GM18502 (cell line): ENCODE measurements around the gene SCP2.

Experiments used
- ATAC-seq: cut with Tn5 transposase; IDR thresholded peaks from one replicate; pipeline ENCODE4 v1.9.1; 2021; ENCODE audit warnings: mild to moderate bottlenecking; ENCODE audit not compliant: unreplicated experiment, poor library complexity

The SCP2 gene

DNA sequence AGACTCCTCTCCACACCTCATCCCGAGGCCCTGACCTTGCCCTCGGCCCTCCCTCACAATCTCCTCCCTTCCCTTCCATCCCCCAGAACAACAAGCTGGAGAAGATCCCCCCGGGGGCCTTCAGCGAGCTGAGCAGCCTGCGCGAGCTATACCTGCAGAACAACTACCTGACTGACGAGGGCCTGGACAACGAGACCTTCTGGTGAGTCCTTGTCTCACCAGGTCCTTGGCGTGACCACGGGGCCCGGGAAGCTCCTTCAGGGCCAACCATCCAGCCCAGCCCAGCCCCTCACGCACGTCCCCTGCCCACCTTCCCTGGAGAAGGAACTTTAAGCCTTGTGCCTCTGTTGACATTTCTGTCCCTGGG is 150.5 kb downstream of the SCP2 start:
- no peak for ATAC-seq

DNA sequence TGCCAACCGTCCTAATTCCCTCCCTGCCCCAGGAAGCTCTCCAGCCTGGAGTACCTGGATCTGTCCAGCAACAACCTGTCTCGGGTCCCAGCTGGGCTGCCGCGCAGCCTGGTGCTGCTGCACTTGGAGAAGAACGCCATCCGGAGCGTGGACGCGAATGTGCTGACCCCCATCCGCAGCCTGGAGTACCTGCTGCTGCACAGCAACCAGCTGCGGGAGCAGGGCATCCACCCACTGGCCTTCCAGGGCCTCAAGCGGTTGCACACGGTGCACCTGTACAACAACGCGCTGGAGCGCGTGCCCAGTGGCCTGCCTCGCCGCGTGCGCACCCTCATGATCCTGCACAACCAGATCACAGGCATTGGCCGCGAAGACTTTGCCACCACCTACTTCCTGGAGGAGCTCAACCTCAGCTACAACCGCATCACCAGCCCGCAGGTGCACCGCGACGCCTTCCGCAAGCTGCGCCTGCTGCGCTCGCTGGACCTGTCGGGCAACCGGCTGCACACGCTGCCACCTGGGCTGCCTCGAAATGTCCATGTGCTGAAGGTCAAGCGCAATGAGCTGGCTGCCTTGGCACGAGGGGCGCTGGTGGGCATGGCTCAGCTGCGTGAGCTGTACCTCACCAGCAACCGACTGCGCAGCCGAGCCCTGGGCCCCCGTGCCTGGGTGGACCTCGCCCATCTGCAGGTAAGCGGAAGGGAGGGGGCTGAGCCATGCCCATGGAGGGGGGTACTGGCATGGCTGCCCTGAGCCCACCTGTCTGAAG is 151.4 kb downstream of the SCP2 start:
- no peak for ATAC-seq

DNA sequence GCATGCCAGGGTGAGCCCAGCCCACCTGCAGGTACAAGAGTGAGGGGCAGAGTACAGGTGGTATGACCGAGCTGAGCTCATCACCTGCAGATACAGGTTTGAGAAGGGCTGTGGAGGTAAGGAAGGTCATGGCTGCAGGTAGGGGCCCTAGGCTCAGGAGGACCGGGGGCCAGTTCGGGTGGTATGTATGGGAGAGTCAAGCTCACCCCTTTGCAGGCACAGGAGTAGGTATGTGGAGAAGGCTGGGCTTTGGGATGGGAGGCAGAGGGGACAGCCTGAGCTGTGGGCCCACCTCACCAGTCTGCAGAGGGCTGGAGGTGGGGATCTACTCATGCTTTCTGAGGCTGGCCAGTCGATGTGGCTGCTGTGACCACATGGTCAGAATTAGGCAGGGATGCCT is 152.2 kb downstream of the SCP2 start:
- ATAC-seq = no peak

DNA sequence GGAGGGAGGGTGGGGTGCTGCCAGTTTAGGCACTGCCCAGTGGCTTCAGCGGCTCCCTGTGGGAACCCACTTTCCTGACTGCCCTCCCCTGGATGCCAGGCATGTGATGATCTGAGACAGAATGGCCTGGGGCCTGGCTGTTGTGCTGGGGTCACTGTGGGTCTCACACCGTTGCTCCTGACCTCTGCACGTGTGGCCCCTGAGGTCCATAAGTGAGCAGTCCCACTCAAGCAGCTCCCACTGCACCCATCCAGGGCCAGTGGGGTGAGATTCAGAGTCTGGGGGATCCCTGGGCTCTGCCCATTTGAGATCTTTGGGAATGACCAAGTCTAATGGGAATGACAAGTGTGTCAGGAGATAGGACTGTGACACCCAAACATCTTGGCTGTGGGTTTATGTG is 153.0 kb downstream of the SCP2 start:
- no peak for ATAC-seq

DNA sequence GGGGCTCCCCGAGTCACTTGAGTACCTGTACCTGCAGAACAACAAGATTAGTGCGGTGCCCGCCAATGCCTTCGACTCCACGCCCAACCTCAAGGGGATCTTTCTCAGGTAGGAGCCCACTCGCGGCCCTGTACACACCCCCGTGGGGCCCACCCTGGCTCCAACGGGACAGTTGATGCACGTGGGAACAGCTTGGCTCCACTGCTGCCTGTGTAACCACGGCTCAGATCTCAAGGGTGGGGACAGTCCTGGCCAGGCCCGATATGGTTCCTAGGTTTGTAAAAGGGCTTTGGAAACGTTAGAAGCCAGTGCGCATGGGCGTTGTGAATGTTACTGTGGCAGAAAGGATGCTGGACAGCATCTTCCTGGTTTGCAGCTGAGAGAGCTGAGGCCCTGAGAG is 153.7 kb downstream of the SCP2 start:
- ATAC-seq = no peak

DNA sequence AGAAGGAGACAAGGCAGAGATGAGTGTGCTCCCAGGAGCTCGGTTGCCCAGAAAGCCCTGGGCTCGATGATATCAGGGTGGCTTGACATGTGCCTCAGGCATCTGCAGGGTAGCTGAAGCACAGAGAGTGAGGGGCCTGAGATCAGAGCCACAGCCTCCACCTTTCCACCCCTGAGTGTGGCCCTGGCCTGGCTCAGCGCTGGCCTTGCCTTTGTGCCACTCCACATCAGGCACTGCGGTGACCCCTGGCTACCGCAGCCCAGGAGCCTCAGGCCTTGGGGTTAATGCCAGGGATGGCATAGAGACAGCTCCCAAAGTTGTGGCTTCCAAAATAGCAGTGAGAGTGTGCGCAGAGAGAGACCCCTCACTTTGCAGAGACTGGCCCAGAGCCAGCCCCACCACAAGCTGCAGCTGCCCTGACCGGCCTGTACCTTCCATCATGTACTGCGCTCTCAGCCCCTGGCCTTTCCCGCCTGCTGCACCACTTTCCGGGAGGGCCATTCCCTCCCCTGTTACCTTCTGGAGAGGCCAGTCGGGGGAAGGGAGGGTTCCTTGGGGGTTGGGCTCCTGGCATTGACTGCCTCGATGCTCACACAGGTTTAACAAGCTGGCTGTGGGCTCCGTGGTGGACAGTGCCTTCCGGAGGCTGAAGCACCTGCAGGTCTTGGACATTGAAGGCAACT is 154.4 kb downstream of the SCP2 start:
- ATAC-seq = no peak

DNA sequence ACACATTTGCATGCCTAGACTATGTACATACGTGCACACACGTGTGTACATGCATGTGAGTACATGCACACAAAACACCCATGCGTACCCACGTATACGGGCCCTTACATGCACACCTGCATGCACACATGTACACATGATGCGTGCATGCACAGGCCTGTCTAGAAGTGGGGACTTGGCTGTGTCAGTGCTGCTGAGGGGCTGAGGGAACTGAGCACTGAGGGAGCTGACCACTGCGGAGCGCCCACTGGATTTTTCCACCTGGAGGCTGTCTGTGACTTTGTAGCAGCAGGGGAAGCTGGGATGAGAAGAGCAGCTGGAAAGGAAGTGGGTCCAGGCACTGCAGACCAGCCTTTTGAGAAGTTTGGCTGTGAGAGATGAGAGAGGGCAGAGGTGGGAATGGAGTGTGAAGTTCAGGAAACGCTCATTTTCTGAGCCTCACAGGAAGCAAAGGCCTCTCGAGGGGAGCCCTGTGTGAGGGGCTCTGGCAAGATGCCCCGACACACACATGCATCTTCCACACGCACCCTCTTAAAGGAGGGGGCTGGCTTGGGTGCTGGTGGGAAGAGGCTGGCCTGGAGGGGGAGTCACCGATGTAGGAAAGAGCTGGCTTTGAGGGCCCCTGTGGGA is 155.9 kb downstream of the SCP2 start:
- no peak for ATAC-seq

DNA sequence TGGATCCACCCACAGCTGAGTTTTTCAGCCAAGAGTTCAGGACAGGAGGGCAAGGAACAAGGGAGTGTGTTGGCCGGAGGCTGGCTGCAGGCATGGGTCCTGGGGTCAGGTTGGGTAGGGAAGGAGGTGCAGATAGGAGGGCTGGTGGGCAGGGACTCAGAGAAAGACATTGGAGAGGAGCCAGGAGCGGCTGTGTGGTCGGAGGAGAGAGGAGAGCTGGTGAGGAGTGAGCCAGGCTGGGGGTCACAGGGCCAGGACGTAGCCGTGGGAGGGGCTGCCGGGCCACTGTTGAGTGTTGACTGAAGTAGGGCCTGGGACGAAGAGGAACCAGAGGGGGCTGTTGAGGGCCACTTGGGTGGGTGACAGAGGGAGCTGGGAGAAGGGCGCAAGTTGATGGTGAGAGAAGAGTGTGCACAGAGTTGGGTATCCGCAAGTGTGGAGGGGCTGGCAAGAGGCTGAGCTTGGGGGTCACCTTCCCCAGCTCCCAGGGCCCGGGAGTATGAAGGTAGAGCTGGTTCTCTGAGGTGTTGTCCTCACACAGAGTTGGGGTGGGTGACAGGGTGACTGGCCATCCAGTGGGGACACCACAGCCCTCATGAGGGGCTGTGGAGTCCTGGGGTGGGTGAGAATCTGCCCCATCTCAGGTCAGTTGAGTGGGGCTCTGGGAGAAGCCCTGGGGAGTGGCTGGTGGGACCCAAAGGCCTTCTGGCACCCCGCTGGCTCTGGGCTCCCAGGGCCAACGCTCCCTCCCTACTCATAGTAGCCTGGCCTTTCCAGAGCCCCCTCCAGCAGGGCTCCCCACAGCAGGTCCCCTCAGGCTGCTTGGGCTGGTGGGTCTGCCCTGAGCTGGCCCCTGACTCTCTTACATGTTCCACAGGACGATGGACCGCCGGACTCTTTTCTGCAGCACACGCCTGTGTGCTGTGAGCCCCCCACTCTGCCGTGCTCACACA is 156.8 kb downstream of the SCP2 start:
- no peak for ATAC-seq

DNA sequence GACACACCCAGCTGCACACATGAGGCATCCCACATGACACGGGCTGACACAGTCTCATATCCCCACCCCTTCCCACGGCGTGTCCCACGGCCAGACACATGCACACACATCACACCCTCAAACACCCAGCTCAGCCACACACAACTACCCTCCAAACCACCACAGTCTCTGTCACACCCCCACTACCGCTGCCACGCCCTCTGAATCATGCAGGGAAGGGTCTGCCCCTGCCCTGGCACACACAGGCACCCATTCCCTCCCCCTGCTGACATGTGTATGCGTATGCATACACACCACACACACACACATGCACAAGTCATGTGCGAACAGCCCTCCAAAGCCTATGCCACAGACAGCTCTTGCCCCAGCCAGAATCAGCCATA is 157.5 kb downstream of the SCP2 start:
- ATAC-seq = no peak

DNA sequence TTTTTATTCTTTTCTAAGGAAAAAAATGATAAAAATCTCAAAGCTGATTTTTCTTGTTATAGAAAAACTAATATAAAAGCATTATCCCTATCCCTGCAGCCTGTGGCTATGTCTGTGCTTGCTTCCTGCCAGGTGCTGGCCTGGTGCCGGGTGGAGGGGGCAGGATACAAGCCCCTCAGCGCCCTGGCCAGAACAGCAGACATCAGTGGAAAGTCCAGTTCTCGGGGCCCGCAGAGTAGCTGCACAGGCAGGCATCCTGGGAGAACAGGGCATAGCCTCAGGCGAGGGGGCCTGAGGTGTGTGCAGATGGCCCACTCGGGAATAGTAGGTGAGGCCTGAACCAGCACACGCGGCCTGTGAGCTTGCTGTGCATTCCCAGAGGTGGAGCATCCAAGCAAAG is 158.3 kb downstream of the SCP2 start:
- no peak for ATAC-seq

DNA sequence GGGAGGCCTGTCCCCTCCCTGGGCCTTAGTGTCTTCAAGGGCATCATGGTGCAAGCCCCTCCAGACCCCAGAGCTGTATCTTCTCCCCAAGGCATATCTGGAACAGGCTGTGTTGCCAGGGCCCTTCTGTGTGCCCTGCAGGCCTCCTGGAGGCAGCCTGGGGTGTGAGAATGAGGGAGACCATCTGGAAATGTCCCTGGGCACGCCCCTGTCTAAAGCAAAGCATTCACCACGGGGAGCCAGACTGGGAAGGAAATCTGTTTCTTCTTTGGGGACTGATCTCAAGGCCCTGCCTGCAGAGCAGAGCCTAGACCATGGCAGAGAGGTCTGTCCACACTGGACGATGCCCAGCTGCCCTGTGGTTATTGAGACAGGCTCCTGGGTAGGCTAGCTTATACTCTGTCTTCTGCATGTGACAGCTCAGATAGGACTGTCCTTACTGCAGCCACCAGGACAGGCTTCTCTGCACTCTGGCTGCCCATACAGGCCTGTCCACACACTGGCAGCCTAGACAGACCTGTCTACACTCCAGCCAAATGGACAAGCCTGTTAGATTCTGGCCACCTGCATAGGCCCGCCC is 159.5 kb downstream of the SCP2 start:
- ATAC-seq = no peak

DNA sequence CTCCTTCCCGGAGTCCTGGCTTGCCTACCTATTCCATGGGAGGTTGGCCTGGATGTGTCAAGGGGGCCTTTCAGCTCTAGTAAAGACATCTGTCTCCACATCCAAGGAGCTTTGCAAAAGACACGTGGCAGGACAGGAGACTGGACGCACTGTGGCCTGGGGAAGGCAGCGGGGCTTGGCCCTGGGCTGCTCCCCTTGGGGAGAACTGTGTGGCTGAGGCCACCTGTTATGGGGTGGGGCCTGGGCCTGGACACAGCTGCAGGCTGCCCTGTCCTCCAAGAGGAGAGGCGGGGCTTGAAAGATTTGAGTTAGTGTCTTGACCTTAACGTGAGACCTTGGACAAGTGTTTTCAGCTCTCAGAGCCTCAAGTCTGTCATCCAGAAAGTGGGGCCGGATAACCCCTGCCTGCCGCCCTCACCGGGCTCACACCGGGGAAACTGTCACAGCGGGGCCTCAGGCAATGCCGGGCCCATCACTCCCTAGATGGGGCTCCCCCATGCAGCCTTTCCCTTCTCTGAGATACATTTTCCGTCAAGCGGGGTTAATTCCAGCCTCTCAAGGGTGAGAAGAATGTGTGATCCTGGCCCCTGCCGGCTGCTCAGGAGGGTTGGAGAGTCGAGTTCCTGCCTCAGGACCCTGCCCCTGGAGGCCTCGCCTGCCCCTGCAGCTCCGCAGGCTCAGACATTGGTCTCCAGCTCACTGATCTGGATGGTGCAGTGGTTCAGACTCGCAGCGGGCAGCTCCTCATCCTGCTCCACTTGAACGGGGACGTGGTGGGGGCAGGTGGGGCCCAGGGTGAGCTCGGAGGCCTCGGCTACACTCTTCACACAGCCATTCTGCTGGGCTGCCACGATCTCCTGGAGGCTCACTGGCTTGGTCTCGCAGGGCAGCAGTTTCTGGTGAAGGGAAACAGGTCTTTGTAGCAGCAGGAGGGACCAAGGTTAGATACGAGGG is 160.5 kb downstream of the SCP2 start:
- ATAC-seq = no peak

DNA sequence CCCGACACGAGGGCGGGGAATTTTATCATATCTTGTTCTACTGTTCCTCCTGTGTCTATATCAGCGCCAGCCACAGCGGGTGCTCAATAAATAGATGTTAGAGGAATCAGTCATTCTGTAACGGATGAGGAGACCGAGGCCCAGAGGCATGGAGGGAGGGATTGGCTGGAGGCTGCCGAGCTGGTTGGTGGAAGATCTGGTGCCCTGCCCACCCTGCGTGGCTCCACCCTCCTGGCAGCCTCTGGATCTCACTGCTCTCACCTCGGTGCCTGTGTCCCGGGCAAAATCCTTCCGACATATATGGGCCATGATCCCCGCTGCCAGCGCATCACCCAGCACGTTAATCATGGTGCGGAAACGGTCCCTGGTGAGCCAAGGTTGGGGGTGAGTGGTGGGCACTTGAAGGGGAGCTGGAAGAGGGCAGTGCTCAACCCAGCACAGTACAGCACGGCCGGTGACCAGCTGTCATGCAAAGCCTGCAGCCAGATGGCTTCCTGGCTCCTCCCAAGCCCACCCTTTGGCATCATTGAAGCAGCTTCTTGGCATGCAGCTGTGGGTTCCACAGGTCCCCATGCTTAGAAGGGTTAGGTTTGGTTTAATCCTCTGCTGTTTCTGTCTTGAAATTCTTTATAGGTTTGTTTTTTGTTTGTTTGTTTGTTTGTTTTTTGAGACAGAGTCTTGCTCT is 161.7 kb downstream of the SCP2 start:
- ATAC-seq = no peak

DNA sequence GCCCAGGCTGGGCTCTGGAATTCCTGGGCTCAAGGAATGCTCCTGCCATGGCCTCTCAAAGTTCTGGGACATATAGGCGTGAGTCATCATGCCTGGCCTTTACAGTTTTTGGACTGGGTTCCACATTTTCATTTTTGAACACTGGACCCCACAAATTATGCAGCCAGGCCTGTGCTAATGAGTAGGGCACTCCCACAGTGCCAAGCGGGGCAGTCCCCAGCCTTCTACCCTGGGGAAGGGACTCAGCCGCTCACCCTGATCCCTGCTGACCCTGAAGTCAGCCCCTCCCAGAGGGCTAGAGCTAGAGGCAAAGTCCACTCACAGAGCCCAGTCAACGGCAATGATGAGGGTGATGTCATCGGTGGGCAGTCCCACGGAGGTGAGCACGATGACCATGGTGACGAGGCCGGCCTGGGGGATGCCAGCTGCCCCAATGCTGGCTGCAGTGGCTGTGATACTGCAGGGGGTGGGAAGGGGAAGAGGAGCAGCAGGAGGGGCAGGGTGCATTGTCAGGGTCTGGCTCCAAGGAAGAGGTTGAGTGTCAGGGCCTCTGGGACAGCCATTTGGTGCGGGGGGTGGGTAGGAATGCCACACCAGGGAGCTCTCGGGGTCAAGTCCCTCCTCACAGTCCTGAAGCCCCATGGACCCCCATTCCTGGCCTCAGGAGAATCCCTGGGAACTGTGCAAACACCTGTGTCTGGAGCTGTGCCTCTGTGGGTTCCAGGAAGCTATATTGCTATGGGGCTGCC is 162.6 kb downstream of the SCP2 start:
- ATAC-seq = no peak

DNA sequence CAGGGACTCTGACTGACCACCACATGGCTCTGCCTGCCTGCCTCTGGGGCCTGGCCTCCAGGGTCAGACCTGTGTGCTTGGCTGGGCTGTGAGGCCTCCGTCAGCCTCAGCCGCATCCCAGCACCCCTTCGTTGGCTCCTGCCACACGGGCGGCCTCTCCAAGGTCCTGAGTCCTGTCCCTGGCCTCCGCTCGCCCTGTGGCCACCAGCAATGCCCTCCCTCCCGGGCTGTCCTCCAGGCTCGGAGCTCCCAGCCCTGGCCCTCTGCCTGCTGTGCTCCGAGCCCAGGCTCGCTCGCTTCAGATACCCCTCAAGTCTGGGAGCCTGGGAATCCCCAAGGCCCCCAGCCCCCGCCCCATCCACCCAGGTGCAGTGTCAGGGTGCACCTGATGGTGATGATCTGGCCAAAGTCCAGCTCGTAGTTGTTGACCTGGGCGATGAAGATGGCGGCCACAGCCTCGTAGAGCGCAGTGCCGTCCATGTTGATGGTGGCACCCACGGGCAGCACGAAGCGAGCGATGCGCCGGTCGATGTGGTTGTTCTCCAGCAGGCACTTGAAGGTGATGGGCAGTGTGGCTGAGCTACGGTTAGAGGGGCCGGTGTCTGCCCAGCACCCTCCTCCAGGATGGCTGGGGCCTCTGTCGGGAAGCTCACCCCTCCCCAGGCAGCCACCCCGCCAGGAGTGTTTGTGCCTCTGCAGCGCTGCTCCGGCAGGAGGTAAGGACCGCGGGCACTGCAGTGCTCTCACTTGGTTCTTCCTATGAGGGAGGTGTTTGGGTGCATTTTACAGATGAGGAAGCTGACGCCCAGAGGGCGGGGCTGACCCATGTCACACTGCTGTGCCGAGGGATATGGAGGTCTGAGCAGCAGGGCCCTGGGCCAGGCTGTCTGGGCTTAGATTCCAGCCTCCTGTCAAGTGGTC is 163.4 kb downstream of the SCP2 start:
- no peak for ATAC-seq

DNA sequence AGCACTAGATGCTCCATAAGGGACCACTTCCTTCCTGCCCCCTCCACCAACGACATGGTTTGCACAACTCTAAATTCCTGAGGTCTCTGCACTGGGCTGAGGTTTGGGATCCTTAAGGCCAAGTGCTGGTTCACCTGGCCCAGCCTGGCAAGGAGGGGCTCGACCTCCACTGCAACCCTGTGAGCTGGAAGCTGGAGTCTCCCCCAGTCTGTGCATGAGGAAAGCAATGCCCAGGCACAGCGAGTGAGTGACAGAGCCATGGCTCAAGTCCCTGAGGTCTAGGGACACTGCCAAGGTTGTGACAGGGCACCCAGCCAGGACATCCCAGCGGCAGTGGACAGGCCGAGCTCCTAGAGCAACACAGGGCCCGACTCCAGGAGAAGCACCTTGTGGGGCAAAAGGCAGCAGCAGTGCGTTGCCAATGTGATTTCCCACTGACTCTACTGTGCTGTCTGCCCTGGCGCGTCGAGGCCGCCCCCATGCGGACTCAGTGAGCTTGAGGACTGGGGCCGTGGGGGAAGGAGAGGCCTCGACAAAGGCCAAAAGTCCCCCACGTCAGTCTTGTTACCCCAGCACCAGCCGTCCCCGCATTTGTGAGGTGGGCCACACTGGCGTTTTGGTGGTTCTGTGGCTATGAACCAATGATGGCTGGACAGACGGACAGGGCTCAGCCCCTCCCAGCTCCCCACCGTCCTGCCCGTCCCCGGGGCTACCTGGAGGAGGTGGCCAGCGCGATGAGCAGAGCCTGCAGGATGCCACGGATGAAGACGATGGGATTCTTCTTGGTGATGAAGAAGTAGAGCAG is 165.0 kb downstream of the SCP2 start:
- no peak for ATAC-seq
